Immature natural killer cell (primary cell): Measurements from ENCODE around the gene ZNF48. TPM values are rescaled to one million over a fixed set of nuclear protein-coding genes. Genes with fewer than 3 reads are reported as not detected.

Experiments used
- DNase-seq, 3 donors: peaks; one replicate each; pipeline ENCODE4 v3.0.0; 2022; ENCODE audit warnings: mixed read lengths in 1 of 3
- H3K27ac Mint-ChIP-seq, 6 donors: one replicate each; pipeline ENCODE4 v1.8.0; 2020; ENCODE audit warnings: mixed read lengths in 6 of 6, mild to moderate bottlenecking in 5 of 6, inconsistent platforms in 4 of 6, moderate library complexity in 3 of 6
- H3K27me3 Mint-ChIP-seq, 3 donors: one replicate each; pipeline ENCODE4 v1.8.0; 2020 to 2021; ENCODE audit warnings: low read depth in 3 of 3, mild to moderate bottlenecking in 3 of 3, mixed read lengths in 3 of 3, moderate library complexity in 3 of 3, inconsistent platforms in 1 of 3
- H3K36me3 Mint-ChIP-seq, 3 donors: one replicate each; pipeline ENCODE4 v1.8.0; 2020; ENCODE audit warnings: mixed read lengths in 3 of 3, inconsistent platforms in 2 of 3, mild to moderate bottlenecking in 2 of 3
- H3K4me1 Mint-ChIP-seq, 2 donors: one replicate each; pipeline ENCODE4 v1.8.0; 2020; ENCODE audit warnings: inconsistent platforms in 2 of 2, mild to moderate bottlenecking in 2 of 2, mixed read lengths in 2 of 2, moderate library complexity in 1 of 2
- H3K4me3 Mint-ChIP-seq, 5 donors: one replicate each; pipeline ENCODE4 v1.8.0; 2020; ENCODE audit warnings: mild to moderate bottlenecking in 5 of 5, mixed read lengths in 5 of 5, inconsistent platforms in 3 of 5, moderate library complexity in 3 of 5
- H3K9me3 Mint-ChIP-seq, 6 donors: one replicate each; pipeline ENCODE4 v1.8.0; 2020; ENCODE audit warnings: mild to moderate bottlenecking in 6 of 6, mixed read lengths in 6 of 6, inconsistent platforms in 4 of 6, moderate library complexity in 3 of 6
- polyA plus RNA-seq, 3 donors: library from polyadenylated mRNA; unstranded; fragments of 300-500 nt; fragmentation: Illumina TruSeq; gene quantifications; one replicate each; pipeline ENCODE4 v1.2.3, GENCODE V29; 2021

ZNF48 gene
- polyA plus RNA-seq, 3 donors from 2014 or later = 4.2 to 9.3 (median 5.7) TPM

DNA sequence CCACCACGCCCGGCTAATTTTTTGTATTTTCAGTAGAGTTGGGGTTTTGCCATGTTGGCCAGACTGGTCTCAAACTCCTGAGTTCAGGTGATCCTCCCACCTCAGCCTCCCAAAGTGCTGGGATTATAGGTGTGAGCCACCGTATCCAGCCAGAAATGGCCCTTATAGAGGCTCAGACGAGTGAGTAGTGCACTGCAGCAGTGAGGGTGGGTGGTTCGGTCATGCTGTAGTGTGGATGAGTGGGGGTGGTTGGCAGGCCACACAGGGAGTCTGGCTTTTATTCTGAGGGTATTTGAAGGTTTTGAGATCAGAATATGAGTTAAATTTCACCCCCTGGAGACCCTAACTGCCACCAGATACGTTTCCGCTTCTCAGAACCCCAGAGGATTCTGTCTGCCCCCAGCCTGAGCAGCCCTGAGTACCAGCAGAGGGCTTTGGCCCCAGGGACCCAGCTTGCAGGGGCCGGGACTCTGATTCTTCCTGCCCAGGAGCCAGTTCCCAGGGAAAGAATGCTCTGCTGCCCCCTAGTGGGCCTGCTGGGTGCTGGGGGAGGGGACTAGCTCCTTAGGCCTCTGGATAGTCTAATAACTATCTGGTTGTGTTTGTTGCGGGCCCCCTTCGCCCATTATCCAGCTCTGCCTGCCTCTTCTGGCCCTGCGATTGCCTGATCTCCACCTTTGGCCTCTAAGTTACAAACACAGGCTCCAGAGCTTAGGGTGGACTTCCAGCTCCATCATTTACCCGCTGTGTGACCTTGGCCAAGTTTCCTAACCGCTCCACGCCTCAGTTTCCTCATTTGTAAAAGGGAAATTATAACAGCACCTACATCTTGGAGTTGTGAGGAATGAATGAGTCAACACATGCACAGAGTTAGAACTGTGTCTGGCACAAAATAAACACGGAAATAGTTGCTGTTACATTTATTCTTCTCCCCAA lies 14.2 kb downstream of the ZNF48 start:
- peaks cover 0 to 7% (median 0%) of the 10 kb centered on the region in 3 donors for H3K27me3 Mint-ChIP-seq
- H3K4me3 Mint-ChIP-seq = peak overlapping the region in 4 of 5 donors; percentile 41 to 59 (median 57)
- H3K9me3 Mint-ChIP-seq = no peaks in the 10 kb centered on the region
- H3K36me3 Mint-ChIP-seq = peaks cover 0 to 3% (median 0%) of the 10 kb centered on the region in 3 donors
- peaks cover 21 to 22% of the 10 kb centered on the region in 2 donors for H3K4me1 Mint-ChIP-seq
- peak; percentile 87 to 91 (median 88) for DNase-seq
- peak overlapping the region in 2 of 6 donors; percentile 67 to 71 for H3K27ac Mint-ChIP-seq

GRCh38 chr16:30413112-30413806 lies 18.0 kb downstream of the ZNF48 start:
- no peaks in the 10 kb centered on the region for H3K9me3 Mint-ChIP-seq
- no peak overlapping the region for H3K27ac Mint-ChIP-seq
- H3K4me1 Mint-ChIP-seq = peaks cover 18 to 20% of the 10 kb centered on the region in 2 donors

DNA sequence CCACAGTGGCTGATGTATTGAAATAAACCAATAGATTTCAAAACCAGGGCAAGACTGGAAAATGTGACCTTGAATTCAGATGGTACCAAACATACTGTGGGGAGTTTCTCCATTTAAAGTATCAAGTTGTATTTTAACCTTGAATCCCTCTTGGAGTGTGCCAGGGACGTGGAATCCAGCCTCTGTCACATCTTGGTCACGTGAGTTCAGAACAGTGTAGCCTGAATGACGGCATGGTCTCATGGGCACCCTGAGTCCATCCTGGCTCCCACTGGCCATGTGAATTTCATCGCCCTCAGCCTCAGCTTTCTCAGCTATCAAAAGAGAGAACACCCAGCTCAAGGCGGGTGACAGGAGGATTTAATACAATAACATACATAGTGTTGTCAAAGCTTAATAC lies 18.9 kb downstream of the ZNF48 start:
- Mint-ChIP-seq H3K36me3 (peaks cover 0 to 7% (median 3%) of the 10 kb centered on the region in 3 donors), H3K9me3 (no peaks in the 10 kb centered on the region), H3K27ac (no peak overlapping the region)

More at GRCh38 chr16:30413112-30413806, 18.0 kb downstream of the ZNF48 start:
- Mint-ChIP-seq H3K4me3 (no peak overlapping the region), H3K27me3 (peaks cover 0 to 5% (median 0%) of the 10 kb centered on the region in 3 donors), H3K36me3 (peaks cover 0 to 7% (median 3%) of the 10 kb centered on the region in 3 donors)
- DNase-seq = no peak

DNA sequence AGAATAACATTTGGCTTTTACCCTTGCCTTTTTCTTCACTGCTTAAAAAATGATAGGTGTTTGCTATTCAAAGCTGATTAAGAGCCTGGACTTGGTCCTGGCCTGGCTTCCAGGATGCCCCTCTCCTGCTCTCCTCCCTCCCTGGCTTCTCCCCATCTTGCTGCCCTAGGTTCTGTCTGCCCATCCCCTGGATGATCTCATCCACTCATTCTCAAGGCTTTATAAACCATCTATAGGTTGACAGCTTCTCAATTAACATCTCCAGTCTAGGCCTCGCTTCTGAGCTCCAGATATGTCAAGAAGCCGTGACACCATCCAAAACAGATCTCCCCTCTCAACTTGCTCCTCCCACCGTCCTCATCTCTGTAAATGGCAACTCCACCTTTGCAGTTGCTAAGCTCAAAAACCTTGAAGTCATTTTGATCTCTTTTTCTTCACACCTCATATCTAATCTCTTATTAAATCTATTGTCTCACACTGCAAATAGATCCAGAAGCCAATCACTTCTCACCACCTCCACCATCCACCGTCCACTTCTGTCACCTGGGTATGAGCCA lies 20.9 kb downstream of the ZNF48 start:
- Mint-ChIP-seq H3K9me3 (no peaks in the 10 kb centered on the region), H3K4me3 (peak overlapping the region in 2 of 5 donors; percentile 28 to 69), H3K4me1 (peaks cover 12 to 13% of the 10 kb centered on the region in 2 donors), H3K27me3 (peaks cover 0 to 6% (median 3%) of the 10 kb centered on the region in 3 donors), H3K27ac (peak overlapping the region in 4 of 6 donors; percentile 23 to 64 (median 42)), H3K36me3 (peaks cover 0 to 11% (median 9%) of the 10 kb centered on the region in 3 donors)
- no peak for DNase-seq

More for the DNA sequence above, 18.9 kb downstream of the ZNF48 start:
- H3K4me3 Mint-ChIP-seq = no peak overlapping the region
- peaks cover 0 to 5% (median 3%) of the 10 kb centered on the region in 3 donors for H3K27me3 Mint-ChIP-seq
- H3K4me1 Mint-ChIP-seq = peaks cover 19% of the 10 kb centered on the region in 2 donors
- no peak for DNase-seq

DNA sequence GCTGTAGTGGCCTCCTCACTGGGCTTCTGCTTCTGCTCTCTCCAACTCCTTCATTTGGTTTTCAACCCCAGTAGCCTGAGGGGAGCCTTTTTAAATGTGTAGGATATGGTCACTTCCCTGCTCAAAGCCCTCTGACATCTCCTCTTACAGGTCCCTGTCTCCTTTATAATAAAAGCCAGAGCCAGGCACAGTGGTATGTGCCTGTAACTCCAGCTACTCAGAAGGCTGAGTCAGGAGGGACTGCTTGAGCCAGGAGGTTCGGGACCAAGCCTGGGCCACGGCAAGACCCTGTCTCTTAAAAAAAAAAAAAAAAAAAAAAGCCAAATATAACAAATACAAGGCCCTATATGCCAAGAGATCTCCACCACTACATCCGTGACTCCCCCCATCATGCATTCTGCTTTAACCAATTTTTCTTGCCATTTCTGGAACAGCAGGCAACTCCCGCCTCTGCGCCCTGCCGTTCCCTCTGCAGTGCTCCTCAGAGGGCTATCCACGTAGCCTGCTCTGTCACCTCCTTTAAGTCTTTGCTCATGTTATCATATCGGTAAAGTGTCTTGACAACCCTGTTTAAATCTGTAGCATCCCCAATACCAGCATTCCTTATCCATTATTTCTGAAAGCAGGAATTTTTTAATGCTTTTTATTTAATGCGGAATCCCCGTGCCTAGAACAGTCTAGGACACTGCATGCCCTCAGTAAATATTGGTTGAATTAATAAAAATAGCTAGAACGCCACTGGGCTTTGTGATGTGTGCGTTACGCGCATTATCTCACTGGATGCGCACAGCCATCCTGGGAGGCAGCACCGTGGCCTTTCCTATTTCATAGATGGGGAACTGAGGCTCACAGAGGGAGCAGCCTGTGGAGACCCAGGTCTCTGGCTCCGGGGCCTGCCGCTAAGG lies 21.7 kb downstream of the ZNF48 start:
- no peak for DNase-seq
- Mint-ChIP-seq H3K4me3 (peak overlapping the region; percentile 59 to 71 (median 68)), H3K9me3 (no peaks in the 10 kb centered on the region), H3K36me3 (peaks cover 0 to 13% (median 11%) of the 10 kb centered on the region in 3 donors), H3K27me3 (peaks cover 0 to 4% (median 3%) of the 10 kb centered on the region in 3 donors), H3K27ac (peak overlapping the region; percentile 34 to 87 (median 68)), H3K4me1 (peaks cover 12 to 13% of the 10 kb centered on the region in 2 donors)

DNA sequence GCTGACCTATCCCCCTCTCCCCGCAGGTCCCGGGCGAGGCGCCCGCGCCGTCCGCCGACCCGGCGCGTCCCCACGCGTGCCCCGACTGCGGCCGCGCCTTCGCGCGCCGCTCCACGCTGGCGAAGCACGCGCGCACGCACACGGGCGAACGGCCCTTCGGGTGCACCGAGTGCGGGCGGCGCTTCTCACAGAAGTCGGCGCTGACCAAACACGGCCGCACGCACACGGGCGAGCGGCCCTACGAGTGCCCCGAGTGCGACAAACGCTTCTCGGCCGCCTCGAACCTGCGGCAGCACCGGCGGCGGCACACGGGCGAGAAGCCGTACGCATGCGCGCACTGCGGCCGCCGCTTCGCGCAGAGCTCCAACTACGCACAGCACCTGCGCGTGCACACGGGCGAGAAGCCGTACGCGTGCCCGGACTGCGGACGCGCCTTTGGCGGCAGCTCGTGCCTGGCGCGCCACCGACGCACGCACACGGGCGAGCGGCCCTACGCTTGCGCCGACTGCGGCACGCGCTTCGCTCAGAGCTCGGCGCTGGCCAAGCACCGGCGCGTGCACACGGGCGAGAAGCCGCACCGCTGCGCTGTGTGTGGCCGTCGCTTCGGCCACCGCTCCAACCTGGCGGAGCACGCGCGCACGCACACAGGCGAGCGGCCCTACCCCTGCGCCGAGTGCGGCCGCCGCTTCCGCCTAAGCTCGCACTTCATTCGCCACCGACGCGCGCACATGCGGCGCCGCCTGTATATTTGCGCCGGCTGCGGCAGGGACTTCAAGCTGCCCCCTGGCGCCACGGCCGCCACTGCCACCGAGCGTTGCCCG lies 22.5 kb downstream of the ZNF48 start:
- H3K36me3 Mint-ChIP-seq = peaks cover 0 to 13% (median 8%) of the 10 kb centered on the region in 3 donors

GRCh38 chr16:30418350-30419181 lies 23.3 kb downstream of the ZNF48 start:
- H3K27ac Mint-ChIP-seq = peak overlapping the region; percentile 65 to 89 (median 79)
- H3K4me3 Mint-ChIP-seq = peak overlapping the region; percentile 46 to 76 (median 57)
- H3K27me3 Mint-ChIP-seq = peaks cover 0 to 4% (median 3%) of the 10 kb centered on the region in 3 donors
- no peak for DNase-seq
- peaks cover 0 to 13% (median 8%) of the 10 kb centered on the region in 3 donors for H3K36me3 Mint-ChIP-seq
- peaks cover 12 to 13% of the 10 kb centered on the region in 2 donors for H3K4me1 Mint-ChIP-seq
- no peaks in the 10 kb centered on the region for H3K9me3 Mint-ChIP-seq

More for the DNA sequence above, 22.5 kb downstream of the ZNF48 start:
- Mint-ChIP-seq H3K27me3 (peaks cover 0 to 4% (median 3%) of the 10 kb centered on the region in 3 donors), H3K9me3 (no peaks in the 10 kb centered on the region), H3K4me1 (peaks cover 12 to 13% of the 10 kb centered on the region in 2 donors), H3K27ac (peak overlapping the region in 3 of 6 donors; percentile 57 to 70 (median 65)), H3K4me3 (peak overlapping the region; percentile 30 to 73 (median 68))
- peak; percentile 87 to 92 (median 92) for DNase-seq

DNA sequence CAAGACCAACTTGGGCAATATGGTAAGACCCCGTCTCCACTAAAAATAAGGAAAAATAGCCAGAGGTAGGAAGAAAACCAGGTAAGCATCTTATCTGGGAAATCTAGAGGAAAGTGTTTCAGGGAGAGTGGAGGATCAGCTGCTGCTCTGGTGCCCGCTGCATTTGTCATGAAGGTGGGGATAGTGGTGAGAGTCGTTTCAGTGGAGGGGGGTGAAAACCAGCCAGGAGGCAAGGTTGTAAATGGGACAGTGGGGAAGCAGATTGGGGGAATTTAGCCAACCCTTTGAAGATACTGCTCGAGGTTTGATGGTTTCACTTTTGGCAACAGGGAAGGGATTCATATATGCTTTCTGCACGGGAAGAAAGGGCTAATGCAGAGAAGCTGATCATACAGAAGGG lies 25.8 kb downstream of the ZNF48 start:
- H3K27me3 Mint-ChIP-seq = peaks cover 0 to 4% (median 3%) of the 10 kb centered on the region in 3 donors

GRCh38 chr16:30428055-30428454 lies 32.8 kb downstream of the ZNF48 start:
- H3K36me3 Mint-ChIP-seq = peaks cover 0 to 6% (median 5%) of the 10 kb centered on the region in 3 donors
- H3K4me1 Mint-ChIP-seq = peaks cover 9% of the 10 kb centered on the region in 2 donors
- H3K9me3 Mint-ChIP-seq = no peaks in the 10 kb centered on the region
- DNase-seq = no peak
- peak overlapping the region; percentile 5 to 82 (median 38) for H3K27ac Mint-ChIP-seq
- peak overlapping the region; percentile 1 to 48 (median 2) for H3K4me3 Mint-ChIP-seq
- H3K27me3 Mint-ChIP-seq = no peaks in the 10 kb centered on the region

More for the DNA sequence above, 25.8 kb downstream of the ZNF48 start:
- no peak for DNase-seq
- Mint-ChIP-seq H3K9me3 (no peaks in the 10 kb centered on the region), H3K4me3 (no peak overlapping the region), H3K4me1 (peaks cover 12 to 17% of the 10 kb centered on the region in 2 donors), H3K36me3 (peaks cover 0 to 12% (median 11%) of the 10 kb centered on the region in 3 donors), H3K27ac (peak overlapping the region in 1 of 6 donors; percentile 35)

- DNase-seq = no peak
- no peak overlapping the region for H3K27ac Mint-ChIP-seq
- H3K36me3 Mint-ChIP-seq = peaks cover 0 to 5% (median 4%) of the 10 kb centered on the region in 3 donors
- H3K4me3 Mint-ChIP-seq = no peak overlapping the region
- no peaks in the 10 kb centered on the region for H3K9me3 Mint-ChIP-seq
- H3K27me3 Mint-ChIP-seq = no peaks in the 10 kb centered on the region
- H3K4me1 Mint-ChIP-seq = peaks cover 9 to 10% of the 10 kb centered on the region in 2 donors
Observed at GRCh38 chr16:30429418-30429677, 34.1 kb downstream of the ZNF48 start.

DNA sequence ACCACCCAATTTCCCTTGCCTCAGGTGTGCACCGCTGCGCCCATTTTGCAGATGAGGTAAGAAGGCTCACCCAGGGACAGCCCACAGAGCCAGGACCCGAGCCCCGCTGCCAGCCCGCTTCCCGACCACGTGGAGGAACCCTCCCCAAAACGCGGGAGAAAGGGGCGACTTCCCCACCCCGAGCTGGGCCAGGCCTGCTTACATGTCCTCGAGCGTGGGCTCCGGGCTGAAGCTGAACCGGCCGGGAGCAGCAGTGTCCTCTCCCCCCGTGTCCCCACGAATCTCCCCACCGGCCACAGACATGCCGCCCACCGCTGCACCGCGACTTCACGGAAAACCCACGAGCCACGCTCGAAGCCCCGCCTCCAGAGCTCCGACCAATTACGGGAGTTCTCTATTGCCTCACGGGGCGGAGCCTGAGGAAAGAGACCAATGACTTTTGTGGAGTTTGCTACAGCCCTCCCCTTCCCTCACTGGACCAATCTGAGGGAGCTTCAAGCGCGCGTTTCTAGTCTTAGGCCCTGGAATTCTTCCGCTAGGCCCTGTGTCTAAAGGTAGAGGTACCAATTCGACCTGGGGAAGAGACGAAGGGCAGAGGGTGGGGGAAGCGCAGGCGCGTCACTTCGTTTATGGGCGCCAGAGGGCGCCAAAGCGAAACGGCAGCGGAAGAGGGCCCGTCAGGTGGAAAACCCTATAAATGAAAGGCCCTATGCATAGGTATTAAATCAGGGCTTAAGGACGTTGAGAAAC lies 34.6 kb downstream of the ZNF48 start, which contains the start of gene DCTPP1:
TSS of gene DCTPP1 (minus strand) at position 353 of the 750 bp plus-strand sequence. CDS start at position 303, 50 bp downstream.
- Mint-ChIP-seq H3K27me3 (peaks cover 0 to 2% (median 0%) of the 10 kb centered on the region in 3 donors), H3K4me1 (peaks cover 9 to 10% of the 10 kb centered on the region in 2 donors), H3K27ac (peak within 1 kb of the TSS in 1 of 6 donors; percentile 71), H3K9me3 (no peaks in the 10 kb centered on the region), H3K4me3 (no peak within 1 kb of the TSS), H3K36me3 (peaks cover 0 to 5% (median 4%) of the 10 kb centered on the region in 3 donors)
- DNase-seq = peak; percentile 96 to 98 (median 97)
